ENCODE results near the gene COPE. TPM values are rescaled to one million over a fixed set of nuclear protein-coding genes. Genes with fewer than 3 reads are reported as not detected.

The COPE gene
- total RNA-seq, 4 donors from 2014 or later: 205 to 257 (median 224) TPM

DNA sequence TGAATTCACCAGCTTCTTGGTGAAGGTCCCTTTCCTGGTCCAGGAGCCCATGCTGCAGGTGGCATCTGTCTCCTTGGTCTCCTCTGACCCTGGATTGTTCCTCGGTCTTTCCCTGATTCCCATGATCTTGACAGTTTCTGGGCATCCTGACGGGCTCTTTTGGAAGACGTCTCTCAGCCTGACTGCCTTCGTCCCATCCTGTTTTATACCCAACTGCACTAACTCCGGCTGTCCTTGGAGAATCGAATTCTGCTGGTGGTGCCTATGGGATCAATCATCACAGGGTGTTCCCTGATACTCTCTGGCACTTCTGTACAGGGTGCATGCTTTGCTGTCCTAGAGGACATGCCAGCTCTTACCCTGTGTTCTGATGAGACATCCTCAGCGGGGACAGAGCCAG lies 42.3 kb downstream of the COPE start:
- Histone ChIP-seq H3K9me3 (no peaks in the 10 kb centered on the region), H3K27ac (no peak overlapping the region), H3K4me3 (no peak overlapping the region), H3K36me3 (no peaks in the 10 kb centered on the region), H3K4me1 (no peaks in the 10 kb centered on the region), H3K27me3 (no peaks in the 10 kb centered on the region)
- DNase-seq: no peak
- TF ChIP-seq POLR2A (IDR thresholded peaks at IDR 0.05): no peak
- TF ChIP-seq, protein P1, sequence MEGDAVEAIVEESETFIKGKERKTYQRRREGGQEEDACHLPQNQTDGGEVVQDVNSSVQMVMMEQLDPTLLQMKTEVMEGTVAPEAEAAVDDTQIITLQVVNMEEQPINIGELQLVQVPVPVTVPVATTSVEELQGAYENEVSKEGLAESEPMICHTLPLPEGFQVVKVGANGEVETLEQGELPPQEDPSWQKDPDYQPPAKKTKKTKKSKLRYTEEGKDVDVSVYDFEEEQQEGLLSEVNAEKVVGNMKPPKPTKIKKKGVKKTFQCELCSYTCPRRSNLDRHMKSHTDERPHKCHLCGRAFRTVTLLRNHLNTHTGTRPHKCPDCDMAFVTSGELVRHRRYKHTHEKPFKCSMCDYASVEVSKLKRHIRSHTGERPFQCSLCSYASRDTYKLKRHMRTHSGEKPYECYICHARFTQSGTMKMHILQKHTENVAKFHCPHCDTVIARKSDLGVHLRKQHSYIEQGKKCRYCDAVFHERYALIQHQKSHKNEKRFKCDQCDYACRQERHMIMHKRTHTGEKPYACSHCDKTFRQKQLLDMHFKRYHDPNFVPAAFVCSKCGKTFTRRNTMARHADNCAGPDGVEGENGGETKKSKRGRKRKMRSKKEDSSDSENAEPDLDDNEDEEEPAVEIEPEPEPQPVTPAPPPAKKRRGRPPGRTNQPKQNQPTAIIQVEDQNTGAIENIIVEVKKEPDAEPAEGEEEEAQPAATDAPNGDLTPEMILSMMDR (IDR thresholded peaks at IDR 0.05): no peak

GRCh38 chr19:18875726-18876125 lies 43.5 kb downstream of the COPE start:
- DNase-seq: no peak
- H3K9me3 ChIP-seq: no peaks in the 10 kb centered on the region
- no peaks in the 10 kb centered on the region for H3K27me3 ChIP-seq
- H3K27ac ChIP-seq: no peak overlapping the region
- no peak overlapping the region for H3K4me3 ChIP-seq
- H3K36me3 ChIP-seq: no peaks in the 10 kb centered on the region
- H3K4me1 ChIP-seq: peaks cover 0 to under 1% (median 0%) of the 10 kb centered on the region in 4 donors
- TF ChIP-seq, protein P1 (IDR thresholded peaks at IDR 0.05): no peak
- TF ChIP-seq POLR2A (IDR thresholded peaks at IDR 0.05): no peak

DNA sequence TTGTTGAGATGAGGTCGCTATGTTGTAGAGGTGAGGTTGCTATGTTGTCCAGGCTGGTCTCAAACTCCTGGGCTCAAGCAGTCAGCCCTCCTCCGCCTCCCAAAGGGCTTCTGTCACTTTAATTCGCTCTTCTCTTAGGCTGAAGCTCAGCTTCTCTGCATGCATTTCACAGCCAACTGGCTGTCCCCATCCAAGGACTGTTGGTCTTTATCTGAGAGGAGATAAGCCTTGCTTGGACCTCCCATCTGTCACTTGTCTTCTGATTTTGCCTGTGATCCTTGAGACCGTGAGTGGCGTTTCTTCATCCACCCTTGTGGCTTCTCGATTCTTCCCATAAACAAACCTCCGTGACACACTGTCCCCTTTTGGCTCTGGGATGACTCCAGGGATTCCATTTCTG lies 47.6 kb downstream of the COPE start:
- Histone ChIP-seq H3K27ac (no peak overlapping the region), H3K4me1 (peaks cover 0 to 15% (median 6%) of the 10 kb centered on the region in 4 donors), H3K4me3 (no peak overlapping the region), H3K36me3 (peaks cover 0 to 12% (median 0%) of the 10 kb centered on the region in 3 donors), H3K27me3 (no peaks in the 10 kb centered on the region), H3K9me3 (no peaks in the 10 kb centered on the region)
- DNase-seq: no peak
- TF ChIP-seq, protein P1 (IDR thresholded peaks at IDR 0.05): no peak
- no peak for TF ChIP-seq POLR2A (IDR thresholded peaks at IDR 0.05)

- Histone ChIP-seq H3K4me3 (no peak overlapping the region), H3K36me3 (peaks cover 0 to 20% (median 0%) of the 10 kb centered on the region in 3 donors), H3K27me3 (no peaks in the 10 kb centered on the region), H3K27ac (no peak overlapping the region), H3K9me3 (no peaks in the 10 kb centered on the region), H3K4me1 (peaks cover 0 to 15% (median 6%) of the 10 kb centered on the region in 4 donors)
- no peak for DNase-seq
- no peak for TF ChIP-seq POLR2A (IDR thresholded peaks at IDR 0.05)
- TF ChIP-seq, protein P1 (IDR thresholded peaks at IDR 0.05): no peak
These were observed 48.5 kb downstream of the COPE start for GRCh38 chr19:18870531-18871172.

DNA sequence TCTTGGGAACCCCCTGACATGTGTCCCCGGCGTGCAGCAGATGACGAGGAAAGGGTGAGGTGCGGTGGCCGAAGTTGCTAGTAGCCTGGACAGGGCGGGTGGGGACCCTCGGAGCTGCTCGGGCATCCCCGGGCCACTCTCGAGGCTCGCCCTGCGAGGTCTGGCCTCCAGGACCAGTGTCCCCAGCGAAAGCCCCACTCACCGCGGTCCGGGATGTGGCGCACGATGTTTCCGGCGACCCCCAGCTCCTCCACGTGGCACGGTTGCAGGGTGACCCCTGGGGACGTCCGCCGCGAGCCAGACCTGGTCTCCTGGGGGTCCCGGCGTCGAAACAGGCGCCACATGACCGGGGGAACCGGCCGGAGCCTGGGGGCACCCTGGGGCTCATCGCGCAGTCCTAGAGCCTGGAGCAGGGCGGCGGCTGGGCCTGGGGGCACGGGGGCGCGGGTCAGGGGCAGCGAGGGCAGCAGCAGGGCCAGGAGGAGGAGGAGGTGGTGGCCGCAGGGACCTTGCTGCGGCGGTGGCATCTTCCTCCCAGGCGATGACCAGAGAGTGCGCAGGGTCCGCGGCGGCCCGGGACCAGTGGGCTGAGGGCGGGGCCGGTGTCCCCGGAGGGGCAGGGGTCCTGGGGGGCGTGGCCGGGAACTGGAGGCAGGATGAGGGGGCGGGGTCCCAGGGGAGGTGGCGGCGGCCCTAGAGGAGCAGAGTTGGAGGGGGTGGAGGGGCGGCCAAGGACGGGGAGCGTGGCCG lies 49.2 kb downstream of the COPE start:
- no peaks in the 10 kb centered on the region for H3K9me3 ChIP-seq
- peak in 1 of 3 donors; percentile 44 for DNase-seq
- peaks cover 0 to 27% (median 0%) of the 10 kb centered on the region in 3 donors for H3K36me3 ChIP-seq
- TF ChIP-seq, protein P1 (IDR thresholded peaks at IDR 0.05): no peak
- TF ChIP-seq POLR2A (IDR thresholded peaks at IDR 0.05): no peak
- H3K4me3 ChIP-seq: no peak overlapping the region
- no peaks in the 10 kb centered on the region for H3K27me3 ChIP-seq
- peaks cover 0 to 15% (median 6%) of the 10 kb centered on the region in 4 donors for H3K4me1 ChIP-seq
- no peak overlapping the region for H3K27ac ChIP-seq
